Astrocyte (in vitro differentiated cells and primary cell): ENCODE data around the gene SLC9A9.

Experiments
- CTCF ChIP-seq: IDR thresholded peaks from 2 replicates; pipeline ENCODE4 v1.5.1; 2011; ENCODE audit warnings: low read depth, mild to moderate bottlenecking, inconsistent platforms, low read length, moderate library complexity; ENCODE audit not compliant: insufficient read depth
- EZH2 ChIP-seq: IDR thresholded peaks from 2 replicates; pipeline ENCODE4 v1.6.1; 2012; ENCODE audit warnings: mild to moderate bottlenecking, low read length, inconsistent platforms; ENCODE audit not compliant: insufficient read depth

GRCh38 chr3:143416229-143416628, 432.0 kb downstream of the SLC9A9 start:
- TF ChIP-seq CTCF (no peak), EZH2 (no peak)
